ENCODE data around the gene FKBP1B.
"Not testable (repeated sequence)": the region's sequence is repeated elsewhere in the genome, so short reads cannot be mapped to it uniquely, and the experiment has no call there.

Gene FKBP1B

GRCh38 chr2:24100732-24101131, 51.2 kb downstream of the FKBP1B start:
- in situ Hi-C loops (cut with MboI; ENCODE audit: low sequenced_read_pairs) = not testable (repeated sequence)

- in situ Hi-C loops (cut with MboI; ENCODE audit: low sequenced_read_pairs) = no loop called here
Observed at GRCh38 chr2:24101992-24102391, 52.5 kb downstream of the FKBP1B start.

- in situ Hi-C loops (cut with MboI; ENCODE audit: low sequenced_read_pairs) = no loop called here
Observed at GRCh38 chr2:24102677-24103076, 53.1 kb downstream of the FKBP1B start.

GRCh38 chr2:24104110-24104650, 54.6 kb downstream of the FKBP1B start:
- in situ Hi-C loops (cut with MboI; ENCODE audit: low sequenced_read_pairs) = no loop called here

GRCh38 chr2:24104906-24105305, 55.4 kb downstream of the FKBP1B start:
- in situ Hi-C loops (cut with MboI; ENCODE audit: low sequenced_read_pairs) = no loop called here

- in situ Hi-C loops (cut with MboI; ENCODE audit: low sequenced_read_pairs) = no loop called here
Observed at GRCh38 chr2:24105816-24106215, 56.3 kb downstream of the FKBP1B start.

GRCh38 chr2:24106786-24107185, 57.2 kb downstream of the FKBP1B start:
- in situ Hi-C loops (cut with MboI; ENCODE audit: low sequenced_read_pairs) = no loop called here

- in situ Hi-C loops (cut with MboI; ENCODE audit: low sequenced_read_pairs) = no loop called here
Observed at GRCh38 chr2:24107336-24107735, 57.8 kb downstream of the FKBP1B start.

GRCh38 chr2:24109431-24109830, 59.9 kb downstream of the FKBP1B start:
- in situ Hi-C loops (cut with MboI; ENCODE audit: low sequenced_read_pairs) = not testable (repeated sequence)

GRCh38 chr2:24110660-24111303, 61.2 kb downstream of the FKBP1B start:
- in situ Hi-C loops (cut with MboI; ENCODE audit: low sequenced_read_pairs) = no loop called here

GRCh38 chr2:24111407-24111901, 61.9 kb downstream of the FKBP1B start:
- in situ Hi-C loops (cut with MboI; ENCODE audit: low sequenced_read_pairs) = no loop called here

Data from hTERT RPE-1 (cell line).